GM12878 (cell line): ENCODE results near the gene LILRB5.
"Not testable (repeated sequence)": the region's sequence is repeated elsewhere in the genome, so short reads cannot be mapped to it uniquely, and the experiment has no call there.

Experiments used
- EZH2 ChIP-seq: IDR thresholded peaks from 2 replicates; pipeline ENCODE4 v1.6.1; 2012; ENCODE audit warnings: low read depth, mild to moderate bottlenecking, control low read depth, inconsistent platforms, low read length, borderline replicate concordance; ENCODE audit not compliant: control insufficient read depth
- POLR2AphosphoS5 ChIP-seq: IDR thresholded peaks from 2 replicates; pipeline ENCODE4 v1.6.1; 2011; ENCODE audit warnings: mild to moderate bottlenecking, low read length, inconsistent platforms
- SREBF1 ChIP-seq: IDR thresholded peaks from 2 replicates; pipeline ENCODE4 v1.6.1; 2012; ENCODE audit warnings: mild to moderate bottlenecking, low read length
- TBL1XR1 ChIP-seq: IDR thresholded peaks from 2 replicates; pipeline ENCODE4 v1.6.1; 2012; ENCODE audit warnings: low read depth, low read length, improper control_type of control experiment
- TF ChIP-seq, protein P1 (sequence below), 3 experiments: IDR thresholded peaks in 2 of 3; conservative IDR thresholded peaks in 1 of 3; 2 replicates each; pipeline ENCODE4 v1.5.1; 2011; ENCODE audit warnings: low read depth in 3 of 3, low read length in 3 of 3, mild to moderate bottlenecking in 3 of 3, control low read depth in 2 of 3, moderate library complexity in 2 of 3, inconsistent platforms in 1 of 3, mixed read lengths in 1 of 3; ENCODE audit not compliant: control insufficient read depth in 2 of 3, insufficient read depth in 1 of 3; ENCODE audit errors: extremely low read depth in 1 of 3
- TF ChIP-seq, protein P2 (sequence below): IDR thresholded peaks from 2 replicates; pipeline ENCODE4 v1.6.1; 2012; ENCODE audit warnings: mild to moderate bottlenecking, low read depth, low read length
- TF ChIP-seq, protein P3 (sequence below): fragments of 450-650 bp; IDR thresholded peaks from 2 replicates; pipeline ENCODE4 v1.6.1; 2016; ENCODE audit warnings: mild to moderate bottlenecking

DNA sequence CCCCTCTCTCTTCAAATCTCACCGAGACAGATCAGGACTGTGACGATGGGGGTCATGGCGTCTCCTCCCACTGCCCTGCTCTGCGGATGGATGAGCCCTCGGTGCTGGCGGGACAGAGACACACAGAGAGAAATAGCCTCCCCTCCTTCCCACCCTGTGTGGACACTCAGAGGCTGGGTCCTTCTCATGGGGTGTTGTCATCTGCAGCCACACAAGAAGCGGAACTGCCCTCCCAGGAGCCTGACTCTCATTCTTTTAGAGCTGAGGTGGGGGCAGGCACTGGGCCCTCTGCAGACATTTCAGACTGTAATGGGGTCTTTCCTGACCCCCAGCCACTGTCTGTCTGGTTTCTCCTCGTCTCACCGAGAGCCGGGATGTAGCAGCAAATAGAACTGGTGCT is 23.4 kb upstream of the LILRB5 start:
- not testable (repeated sequence) for TF ChIP-seq POLR2AphosphoS5, SREBF1, TBL1XR1, EZH2
- TF ChIP-seq, protein P1, sequence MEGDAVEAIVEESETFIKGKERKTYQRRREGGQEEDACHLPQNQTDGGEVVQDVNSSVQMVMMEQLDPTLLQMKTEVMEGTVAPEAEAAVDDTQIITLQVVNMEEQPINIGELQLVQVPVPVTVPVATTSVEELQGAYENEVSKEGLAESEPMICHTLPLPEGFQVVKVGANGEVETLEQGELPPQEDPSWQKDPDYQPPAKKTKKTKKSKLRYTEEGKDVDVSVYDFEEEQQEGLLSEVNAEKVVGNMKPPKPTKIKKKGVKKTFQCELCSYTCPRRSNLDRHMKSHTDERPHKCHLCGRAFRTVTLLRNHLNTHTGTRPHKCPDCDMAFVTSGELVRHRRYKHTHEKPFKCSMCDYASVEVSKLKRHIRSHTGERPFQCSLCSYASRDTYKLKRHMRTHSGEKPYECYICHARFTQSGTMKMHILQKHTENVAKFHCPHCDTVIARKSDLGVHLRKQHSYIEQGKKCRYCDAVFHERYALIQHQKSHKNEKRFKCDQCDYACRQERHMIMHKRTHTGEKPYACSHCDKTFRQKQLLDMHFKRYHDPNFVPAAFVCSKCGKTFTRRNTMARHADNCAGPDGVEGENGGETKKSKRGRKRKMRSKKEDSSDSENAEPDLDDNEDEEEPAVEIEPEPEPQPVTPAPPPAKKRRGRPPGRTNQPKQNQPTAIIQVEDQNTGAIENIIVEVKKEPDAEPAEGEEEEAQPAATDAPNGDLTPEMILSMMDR (IDR thresholded peaks at IDR 0.05 in 2 of 3, conservative IDR thresholded peaks at IDR 0.05 in 1 of 3; ENCODE audit: control insufficient read depth in 2 of 3, extremely low read depth in 1 of 3, insufficient read depth in 1 of 3, low read depth in 3 of 3, low read length in 3 of 3): not testable (repeated sequence)
- TF ChIP-seq, protein P2, sequence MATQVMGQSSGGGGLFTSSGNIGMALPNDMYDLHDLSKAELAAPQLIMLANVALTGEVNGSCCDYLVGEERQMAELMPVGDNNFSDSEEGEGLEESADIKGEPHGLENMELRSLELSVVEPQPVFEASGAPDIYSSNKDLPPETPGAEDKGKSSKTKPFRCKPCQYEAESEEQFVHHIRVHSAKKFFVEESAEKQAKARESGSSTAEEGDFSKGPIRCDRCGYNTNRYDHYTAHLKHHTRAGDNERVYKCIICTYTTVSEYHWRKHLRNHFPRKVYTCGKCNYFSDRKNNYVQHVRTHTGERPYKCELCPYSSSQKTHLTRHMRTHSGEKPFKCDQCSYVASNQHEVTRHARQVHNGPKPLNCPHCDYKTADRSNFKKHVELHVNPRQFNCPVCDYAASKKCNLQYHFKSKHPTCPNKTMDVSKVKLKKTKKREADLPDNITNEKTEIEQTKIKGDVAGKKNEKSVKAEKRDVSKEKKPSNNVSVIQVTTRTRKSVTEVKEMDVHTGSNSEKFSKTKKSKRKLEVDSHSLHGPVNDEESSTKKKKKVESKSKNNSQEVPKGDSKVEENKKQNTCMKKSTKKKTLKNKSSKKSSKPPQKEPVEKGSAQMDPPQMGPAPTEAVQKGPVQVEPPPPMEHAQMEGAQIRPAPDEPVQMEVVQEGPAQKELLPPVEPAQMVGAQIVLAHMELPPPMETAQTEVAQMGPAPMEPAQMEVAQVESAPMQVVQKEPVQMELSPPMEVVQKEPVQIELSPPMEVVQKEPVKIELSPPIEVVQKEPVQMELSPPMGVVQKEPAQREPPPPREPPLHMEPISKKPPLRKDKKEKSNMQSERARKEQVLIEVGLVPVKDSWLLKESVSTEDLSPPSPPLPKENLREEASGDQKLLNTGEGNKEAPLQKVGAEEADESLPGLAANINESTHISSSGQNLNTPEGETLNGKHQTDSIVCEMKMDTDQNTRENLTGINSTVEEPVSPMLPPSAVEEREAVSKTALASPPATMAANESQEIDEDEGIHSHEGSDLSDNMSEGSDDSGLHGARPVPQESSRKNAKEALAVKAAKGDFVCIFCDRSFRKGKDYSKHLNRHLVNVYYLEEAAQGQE: not testable (repeated sequence)
- TF ChIP-seq, protein P3, sequence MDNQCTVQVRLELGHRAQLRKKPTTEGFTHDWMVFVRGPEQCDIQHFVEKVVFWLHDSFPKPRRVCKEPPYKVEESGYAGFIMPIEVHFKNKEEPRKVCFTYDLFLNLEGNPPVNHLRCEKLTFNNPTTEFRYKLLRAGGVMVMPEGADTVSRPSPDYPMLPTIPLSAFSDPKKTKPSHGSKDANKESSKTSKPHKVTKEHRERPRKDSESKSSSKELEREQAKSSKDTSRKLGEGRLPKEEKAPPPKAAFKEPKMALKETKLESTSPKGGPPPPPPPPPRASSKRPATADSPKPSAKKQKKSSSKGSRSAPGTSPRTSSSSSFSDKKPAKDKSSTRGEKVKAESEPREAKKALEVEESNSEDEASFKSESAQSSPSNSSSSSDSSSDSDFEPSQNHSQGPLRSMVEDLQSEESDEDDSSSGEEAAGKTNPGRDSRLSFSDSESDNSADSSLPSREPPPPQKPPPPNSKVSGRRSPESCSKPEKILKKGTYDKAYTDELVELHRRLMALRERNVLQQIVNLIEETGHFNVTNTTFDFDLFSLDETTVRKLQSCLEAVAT: not testable (repeated sequence)
